CD4-positive, alpha-beta T cell (primary cell): ENCODE data around the gene CDC42BPA. TPM values are rescaled to one million over a fixed set of nuclear protein-coding genes. Genes with fewer than 3 reads are reported as not detected.

Experiments
- ATAC-seq: fragments of 200-7000 bp; cut with Tn5 transposase; one replicate; pipeline ENCODE4 v1.10.0; 2022; ENCODE audit warnings: mild to moderate bottlenecking; ENCODE audit not compliant: poor library complexity
- CTCF ChIA-PET: fragments of 350-600 bp; sonication (Branson Sonifier 250); formaldehyde crosslinking; loops from one replicate; lab custom pipeline; 2021; ENCODE audit warnings: antibody characterized with exemption, inconsistent platforms; lab: Charles Lee
- POLR2A ChIA-PET: fragments of 350-600 bp; sonication (Branson Sonifier 250); formaldehyde crosslinking; loops from one replicate; lab custom pipeline; 2021; ENCODE audit warnings: antibody characterized with exemption, inconsistent platforms; lab: Charles Lee
- DNase-seq, 14 experiments: peaks; one replicate each; pipeline ENCODE4 v3.0.0-alpha.2; 2013 to 2020; ENCODE audit warnings: mixed read lengths in 2 of 14
- H3K27ac ChIP-seq, 2 donors: one replicate each; pipeline versions ENCODE4 v1.5.1 to v1.7.0; 2013; ENCODE audit warnings: low read length in 2 of 2, low read depth in 1 of 2, mild to moderate bottlenecking in 1 of 2
- H3K27me3 ChIP-seq, 2 experiments: 1 replicate in 1 of 2; 2 replicates in 1 of 2; pipeline versions ENCODE4 v1.6.1 to v1.7.0; 2013; ENCODE audit warnings: low read length in 2 of 2, control low read depth in 1 of 2, mild to moderate bottlenecking in 1 of 2, moderate library complexity in 1 of 2; ENCODE audit not compliant: insufficient read depth in 2 of 2, control insufficient read depth in 1 of 2
- H3K36me3 ChIP-seq: one replicate; pipeline ENCODE4 v1.6.1; 2013; ENCODE audit warnings: low read length, control low read depth; ENCODE audit not compliant: insufficient read depth
- H3K4me1 ChIP-seq: one replicate; pipeline ENCODE4 v1.6.1; 2013; ENCODE audit warnings: low read length, control low read depth; ENCODE audit not compliant: insufficient read depth
- H3K4me3 ChIP-seq: one replicate; pipeline ENCODE4 v1.5.1; 2013; ENCODE audit warnings: mild to moderate bottlenecking, low read length, moderate library complexity
- H3K9me3 ChIP-seq, 2 experiments: 1 replicate in 1 of 2; 2 replicates in 1 of 2; pipeline versions ENCODE4 v1.6.1 to v1.7.0; 2013; ENCODE audit warnings: low read length in 2 of 2, mild to moderate bottlenecking in 2 of 2, control low read depth in 1 of 2, moderate library complexity in 1 of 2; ENCODE audit not compliant: control insufficient read depth in 1 of 2, insufficient read depth in 1 of 2
- H3K27ac Mint-ChIP-seq: one replicate; pipeline ENCODE4 v1.8.0; 2020; ENCODE audit warnings: mixed read lengths
- H3K27me3 Mint-ChIP-seq: one replicate; pipeline ENCODE4 v1.8.0; 2021; ENCODE audit warnings: mixed read lengths
- H3K36me3 Mint-ChIP-seq: one replicate; pipeline ENCODE4 v1.8.0; 2021; ENCODE audit warnings: low read depth, mixed read lengths
- H3K4me1 Mint-ChIP-seq: one replicate; pipeline ENCODE4 v1.8.0; 2021; ENCODE audit warnings: low read depth, mixed read lengths
- H3K4me3 Mint-ChIP-seq: one replicate; pipeline ENCODE4 v1.8.0; 2020; ENCODE audit warnings: mild to moderate bottlenecking, mixed read lengths
- H3K9me3 Mint-ChIP-seq: one replicate; pipeline ENCODE4 v1.8.0; 2020; ENCODE audit warnings: mixed read lengths
- CTCF ChIP-seq: fragments of 200-600 bp; IDR thresholded peaks from one replicate; pipeline ENCODE4 v1.8.0; 2022; ENCODE audit warnings: antibody characterized with exemption, mild to moderate bottlenecking
- intact Hi-C, 2 experiments: fragments of 100-400 bp; cut with DNase I in 1 of 2; cut with micrococcal nuclease in 1 of 2; formaldehyde crosslinking; loops; one replicate each; pipeline versions ENCODE4 v1.15.1 to v1.9.0; 2023 to 2025; cut with DNase I, micrococcal nuclease
- total RNA-seq, 174 experiments: library from RNA in 2 of 174; stranded (reverse) in 2 of 174; gene quantifications; one replicate each; pipeline ENCODE4 v1.2.3 and lab custom pipeline; 2021 to 2026

CDC42BPA gene
- total RNA-seq, 2 experiments from 2014 or later = 2.2 to 3.0 TPM

- peaks cover 83% of the 10 kb centered on the region for H3K36me3 Mint-ChIP-seq
- H3K9me3 Mint-ChIP-seq = peaks cover 4% of the 10 kb centered on the region
- H3K27ac Mint-ChIP-seq = no peak overlapping the region
- no peaks in the 10 kb centered on the region for H3K4me1 Mint-ChIP-seq
- H3K4me3 Mint-ChIP-seq = no peak overlapping the region
- H3K36me3 ChIP-seq = peaks cover 45% of the 10 kb centered on the region
- intact Hi-C loops = no loop called here
- DNase-seq = no peak
- H3K27ac ChIP-seq = no peak overlapping the region
- H3K27me3 Mint-ChIP-seq = no peaks in the 10 kb centered on the region
- TF ChIP-seq CTCF = no peak
- H3K4me1 ChIP-seq = no peaks in the 10 kb centered on the region
- H3K9me3 ChIP-seq = peaks cover 1 to 8% of the 10 kb centered on the region in 2 experiments
- no peaks in the 10 kb centered on the region for H3K27me3 ChIP-seq
- no peak overlapping the region for H3K4me3 ChIP-seq
- POLR2A ChIA-PET = no interaction called here
- ATAC-seq = no peak
- CTCF ChIA-PET = no interaction called here
Measured at GRCh38 chr1:226966683-226967082, 351.6 kb downstream of the CDC42BPA start.

- ChIA-PET POLR2A (no interaction called here), CTCF (no interaction called here)
- Histone ChIP-seq H3K4me1 (no peaks in the 10 kb centered on the region), H3K4me3 (no peak overlapping the region), H3K27me3 (no peaks in the 10 kb centered on the region), H3K9me3 (peaks cover 0 to 3% of the 10 kb centered on the region in 2 experiments), H3K27ac (no peak overlapping the region), H3K36me3 (peaks cover 41% of the 10 kb centered on the region)
- Mint-ChIP-seq H3K4me1 (no peaks in the 10 kb centered on the region), H3K4me3 (no peak overlapping the region), H3K27ac (no peak overlapping the region), H3K27me3 (no peaks in the 10 kb centered on the region), H3K36me3 (peaks cover 83% of the 10 kb centered on the region), H3K9me3 (peaks cover 4% of the 10 kb centered on the region)
- DNase-seq = no peak
- no peak for TF ChIP-seq CTCF
- no peak for ATAC-seq
- intact Hi-C loops = no loop called here
Measured at GRCh38 chr1:226965581-226966440, 352.5 kb downstream of the CDC42BPA start.

GRCh38 chr1:226964611-226965486 lies 353.4 kb downstream of the CDC42BPA start:
- Histone ChIP-seq H3K36me3 (peaks cover 34% of the 10 kb centered on the region), H3K27ac (no peak overlapping the region), H3K4me1 (peaks cover 2% of the 10 kb centered on the region), H3K4me3 (no peak overlapping the region), H3K9me3 (peaks cover 0 to 10% of the 10 kb centered on the region in 2 experiments), H3K27me3 (no peaks in the 10 kb centered on the region)
- Mint-ChIP-seq H3K27ac (no peak overlapping the region), H3K4me1 (peaks cover under 1% of the 10 kb centered on the region), H3K27me3 (no peaks in the 10 kb centered on the region), H3K4me3 (no peak overlapping the region), H3K36me3 (peaks cover 74% of the 10 kb centered on the region), H3K9me3 (peaks cover 4% of the 10 kb centered on the region)
- ChIA-PET CTCF (no interaction called here), POLR2A (no interaction called here)
- intact Hi-C loops = no loop called here
- TF ChIP-seq CTCF = no peak
- ATAC-seq (no peak), DNase-seq (no peak)
